IMR-90 (cell line): ENCODE data around the gene CMSS1. TPM values are rescaled to one million over a fixed set of nuclear protein-coding genes. Genes with fewer than 3 reads are reported as not detected.

Experiments
- ATAC-seq: fragments of 200-7000 bp; cut with Tn5 transposase; 2 replicates; pipeline ENCODE4 v1.9.1; 2020; ENCODE audit warnings: low read depth, mild to moderate bottlenecking, moderate library complexity
- BruUV-seq: library from RNA; stranded (reverse); fragments of 400-500 nt; replicated peaks from 2 replicates; lab custom pipeline; 2021; lab: Mats Ljungman, UMichigan
- CTCF ChIA-PET: fragments of 300-600 bp; formaldehyde crosslinking; extraction: SDS; loops from one replicate; lab custom pipeline; 2021; ENCODE audit warnings: antibody characterized with exemption; lab: Yijun Ruan, JAX
- POLR2A ChIA-PET: fragments of 300-600 bp; sonication (Branson Sonifier 250); formaldehyde crosslinking; loops from one replicate; lab custom pipeline; 2022; ENCODE audit warnings: antibody characterized with exemption; ENCODE audit not compliant: unreplicated experiment; lab: Charles Lee
- DNase-seq: peaks from one replicate; pipeline ENCODE4 v3.0.0; 2013
- H2AFZ ChIP-seq: replicated peaks from 2 replicates; pipeline ENCODE3; 2013; ENCODE audit warnings: low read length, mild to moderate bottlenecking; ENCODE audit not compliant: poor library complexity
- H2AK5ac ChIP-seq: 2 replicates; pipeline ENCODE4 v1.6.1; 2013; ENCODE audit warnings: low read depth, low read length, inconsistent platforms
- H2AK9ac ChIP-seq: replicated peaks from 2 replicates; pipeline ENCODE3; 2013; ENCODE audit warnings: mild to moderate bottlenecking, low read depth, low read length, moderate library complexity; ENCODE audit not compliant: poor library complexity
- H2BK120ac ChIP-seq: 2 replicates; pipeline ENCODE4 v1.6.1; 2013; ENCODE audit warnings: low read depth, low read length, inconsistent platforms
- H2BK15ac ChIP-seq: 3 replicates; pipeline ENCODE4 v1.6.1; 2013; ENCODE audit warnings: low read depth, low read length, inconsistent platforms
- H2BK20ac ChIP-seq: 2 replicates; pipeline ENCODE4 v1.6.1; 2013; ENCODE audit warnings: low read depth, mild to moderate bottlenecking, inconsistent platforms, low read length, moderate library complexity
- H2BK5ac ChIP-seq: 2 replicates; pipeline ENCODE4 v1.6.1; 2013; ENCODE audit warnings: mild to moderate bottlenecking, low read depth, low read length, inconsistent platforms; ENCODE audit not compliant: poor library complexity, severe bottlenecking
- H3K14ac ChIP-seq: replicated peaks from 2 replicates; pipeline ENCODE4 v1.6.1; 2013; ENCODE audit warnings: low read depth, low read length, inconsistent platforms
- H3K18ac ChIP-seq: 2 replicates; pipeline ENCODE4 v1.6.1; 2013; ENCODE audit warnings: low read depth, low read length, control low read depth
- H3K23ac ChIP-seq: 2 replicates; pipeline ENCODE4 v1.6.1; 2013; ENCODE audit warnings: low read depth, low read length, inconsistent platforms
- H3K27ac ChIP-seq: 2 replicates; pipeline ENCODE4 v1.5.1; 2013; ENCODE audit warnings: mild to moderate bottlenecking, control low read depth, low read length; ENCODE audit not compliant: insufficient read depth
- H3K27me3 ChIP-seq: 2 replicates; pipeline ENCODE4 v1.6.1; 2013; ENCODE audit warnings: low read length; ENCODE audit not compliant: control insufficient read depth, insufficient read depth
- H3K36me3 ChIP-seq: 2 replicates; pipeline ENCODE4 v1.6.1; 2013; ENCODE audit warnings: low read length, mixed read lengths; ENCODE audit not compliant: control insufficient read depth, insufficient read depth
- H3K4ac ChIP-seq: 2 replicates; pipeline ENCODE4 v1.6.1; 2013; ENCODE audit warnings: low read depth, low read length, inconsistent platforms
- H3K4me1 ChIP-seq: 2 replicates; pipeline ENCODE4 v1.6.1; 2013; ENCODE audit warnings: low read length, mixed read lengths; ENCODE audit not compliant: control insufficient read depth, insufficient read depth
- H3K4me2 ChIP-seq: 2 replicates; pipeline ENCODE4 v1.6.1; 2013; ENCODE audit warnings: low read depth, mild to moderate bottlenecking, control low read depth, low read length, moderate library complexity
- H3K4me3 ChIP-seq: 2 replicates; pipeline ENCODE4 v1.5.1; 2013; ENCODE audit warnings: low read depth, mild to moderate bottlenecking, control low read depth, low read length, moderate library complexity; ENCODE audit not compliant: insufficient read depth
- H3K56ac ChIP-seq: 2 replicates; pipeline ENCODE4 v1.6.1; 2013; ENCODE audit warnings: low read length, inconsistent platforms; ENCODE audit not compliant: insufficient read depth; ENCODE audit errors: extremely low read depth
- H3K79me1 ChIP-seq, 2 experiments: 2 replicates each; pipeline ENCODE4 v1.6.1; 2013; ENCODE audit warnings: low read length in 2 of 2, inconsistent platforms in 1 of 2, low read depth in 1 of 2
- H3K9ac ChIP-seq: 2 replicates; pipeline ENCODE4 v1.6.1; 2013; ENCODE audit warnings: low read depth, low read length, control low read depth
- H3K9me1 ChIP-seq: 2 replicates; pipeline ENCODE4 v1.6.1; 2013; ENCODE audit warnings: low read length, inconsistent platforms; ENCODE audit not compliant: insufficient read depth
- H3K9me3 ChIP-seq: 2 replicates; pipeline ENCODE4 v1.6.1; 2013; ENCODE audit warnings: low read length; ENCODE audit not compliant: control insufficient read depth, insufficient read depth
- H4K20me1 ChIP-seq: 2 replicates; pipeline ENCODE4 v1.6.1; 2013; ENCODE audit warnings: low read length, inconsistent platforms; ENCODE audit not compliant: insufficient read depth
- H4K5ac ChIP-seq: 2 replicates; pipeline ENCODE4 v1.6.1; 2013; ENCODE audit warnings: mild to moderate bottlenecking, low read depth, low read length, control low read depth
- H4K8ac ChIP-seq, 2 experiments: 2 replicates each; pipeline ENCODE4 v1.6.1; 2013; ENCODE audit warnings: low read depth in 2 of 2, low read length in 2 of 2, control low read depth in 1 of 2, inconsistent platforms in 1 of 2
- H4K91ac ChIP-seq: 2 replicates; pipeline ENCODE4 v1.6.1; 2013; ENCODE audit warnings: low read depth, low read length, inconsistent platforms; ENCODE audit not compliant: insufficient read depth
- BHLHE40 ChIP-seq: fragments of 150-350 bp; IDR thresholded peaks from 2 replicates; pipeline ENCODE4 v1.6.1; 2016; ENCODE audit warnings: mild to moderate bottlenecking, low read depth, low read length
- CEBPB ChIP-seq: IDR thresholded peaks from 2 replicates; pipeline ENCODE4 v1.6.1; 2012; ENCODE audit warnings: low read depth, low read length, improper control_type of control experiment
- CHD1 ChIP-seq: IDR thresholded peaks from 2 replicates; pipeline ENCODE4 v1.6.1; 2012; ENCODE audit warnings: low read depth, low read length, improper control_type of control experiment
- FOS ChIP-seq: fragments of 150-350 bp; IDR thresholded peaks from 2 replicates; pipeline ENCODE4 v1.6.1; 2016; ENCODE audit warnings: low read depth, low read length
- MAZ ChIP-seq: IDR thresholded peaks from 2 replicates; pipeline ENCODE4 v1.6.1; 2012; ENCODE audit warnings: low read depth, mild to moderate bottlenecking, low read length, improper control_type of control experiment, moderate library complexity, borderline replicate concordance
- NFE2L2 ChIP-seq: fragments of 150-350 bp; IDR thresholded peaks from 2 replicates; pipeline ENCODE4 v1.6.1; 2016; ENCODE audit warnings: low read depth, mild to moderate bottlenecking, low read length
- RCOR1 ChIP-seq: IDR thresholded peaks from 2 replicates; pipeline ENCODE4 v1.6.1; 2012; ENCODE audit warnings: mild to moderate bottlenecking, low read length, improper control_type of control experiment; ENCODE audit not compliant: insufficient replicate concordance
- SMC3 ChIP-seq: fragments of 150-350 bp; IDR thresholded peaks from 2 replicates; pipeline ENCODE4 v1.6.1; 2016; ENCODE audit warnings: low read depth, mild to moderate bottlenecking, antibody characterized with exemption, low read length, moderate library complexity
- WGBS, 2 experiments: methylation state at CpG; one replicate each; pipeline versions ENCODE4 v1.1.5 to v1.1.7; 2013; ENCODE audit warnings: missing lambda C conversion rate in 2 of 2; ENCODE audit not compliant: insufficient read length in 1 of 2; ENCODE audit errors: extremely low coverage in 2 of 2; 5-methylcytosine and 5-hydroxymethylcytosine counted together
- dilution Hi-C: fragments of 300-500 bp; cut with HindIII; formaldehyde crosslinking; loops from one replicate; pipeline ENCODE4 v1.14.3; 2018; ENCODE audit warnings: low sequenced_read_pairs; ENCODE audit not compliant: unreplicated experiment
- in situ Hi-C: fragments of 300-500 bp; cut with MboI; formaldehyde crosslinking; loops from 3 replicates; pipeline ENCODE4 v1.14.3; 2019; ENCODE audit warnings: low sequenced_read_pairs, inconsistent platforms, mixed read lengths
- intact Hi-C: fragments of 100-400 bp; cut with micrococcal nuclease; formaldehyde crosslinking; loops from 2 replicates; pipeline ENCODE4 v1.10.0; 2022
- polyA plus RNA-seq, 3 experiments: library from polyadenylated mRNA; depleted of rRNA; stranded (reverse); fragments of >200 nt; gene quantifications; 2 replicates each; pipeline ENCODE4 v1.2.3, GENCODE V29; 2012; ENCODE audit warnings: low replicate concordance in 1 of 3
- total RNA-seq: library from RNA; depleted of rRNA; stranded (reverse); fragments of >200 nt; gene quantifications from 2 replicates; pipeline ENCODE4 v1.2.3, GENCODE V29; 2012
- TF ChIP-seq, protein P1 (sequence below): fragments of 150-350 bp; IDR thresholded peaks from 2 replicates; pipeline ENCODE4 v1.6.1; 2017; ENCODE audit warnings: mild to moderate bottlenecking, antibody characterized with exemption, low read length, low read depth
- TF ChIP-seq, protein P2 (sequence below): fragments of 150-350 bp; IDR thresholded peaks from 2 replicates; pipeline ENCODE4 v1.6.1; 2016; ENCODE audit warnings: low read depth, mild to moderate bottlenecking, low read length, moderate library complexity, borderline replicate concordance

The CMSS1 gene
- total and polyA plus RNA-seq, 2 of the 4 experiments (the other 2 are of a cell fraction): 12.5 to 13.6 TPM

DNA sequence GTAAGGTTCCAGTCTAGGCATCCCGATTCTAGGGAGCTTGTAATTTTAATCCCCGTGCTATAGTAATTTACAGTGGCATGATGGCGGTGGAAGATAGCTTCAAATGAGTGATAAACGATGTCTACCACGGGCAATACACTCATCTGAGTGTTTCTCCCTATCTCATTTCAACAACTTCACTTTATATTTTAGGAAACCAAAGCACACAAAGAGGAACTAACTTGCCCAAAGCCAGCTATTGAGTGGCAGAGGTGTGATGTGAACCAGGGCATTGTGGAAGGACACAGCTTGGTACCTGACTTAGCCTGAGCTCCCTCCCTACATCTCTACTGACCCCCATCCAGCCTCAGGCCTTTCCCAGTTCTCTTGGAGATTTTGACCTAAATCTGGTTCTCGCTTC, 313.6 kb downstream of the CMSS1 start:
- in situ Hi-C loops: no loop called here
- no peak overlapping the region for H3K56ac ChIP-seq
- no peak overlapping the region for H3K23ac ChIP-seq
- peaks cover 3% of the 10 kb centered on the region; the same call in 1 of the 2 replicates for H3K9me1 ChIP-seq
- no peaks in the 10 kb centered on the region for H3K27me3 ChIP-seq
- no peak overlapping the region for H2BK15ac ChIP-seq
- H4K91ac ChIP-seq: no peak overlapping the region
- H2BK5ac ChIP-seq: no peak overlapping the region
- H4K20me1 ChIP-seq: no peaks in the 10 kb centered on the region
- H2BK120ac ChIP-seq: no peak overlapping the region
- no peak overlapping the region for H3K14ac ChIP-seq
- no peaks in the 10 kb centered on the region for H3K79me1 ChIP-seq
- no peak for TF ChIP-seq SMC3
- no peak for TF ChIP-seq CEBPB
- no peak for TF ChIP-seq RCOR1
- TF ChIP-seq MAZ: no peak
- TF ChIP-seq NFE2L2: no peak
- no peak for TF ChIP-seq CHD1
- no peak for TF ChIP-seq FOS
- TF ChIP-seq BHLHE40: no peak
- TF ChIP-seq, protein P1, sequence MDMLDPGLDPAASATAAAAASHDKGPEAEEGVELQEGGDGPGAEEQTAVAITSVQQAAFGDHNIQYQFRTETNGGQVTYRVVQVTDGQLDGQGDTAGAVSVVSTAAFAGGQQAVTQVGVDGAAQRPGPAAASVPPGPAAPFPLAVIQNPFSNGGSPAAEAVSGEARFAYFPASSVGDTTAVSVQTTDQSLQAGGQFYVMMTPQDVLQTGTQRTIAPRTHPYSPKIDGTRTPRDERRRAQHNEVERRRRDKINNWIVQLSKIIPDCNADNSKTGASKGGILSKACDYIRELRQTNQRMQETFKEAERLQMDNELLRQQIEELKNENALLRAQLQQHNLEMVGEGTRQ: no peak
- TF ChIP-seq, protein P2, sequence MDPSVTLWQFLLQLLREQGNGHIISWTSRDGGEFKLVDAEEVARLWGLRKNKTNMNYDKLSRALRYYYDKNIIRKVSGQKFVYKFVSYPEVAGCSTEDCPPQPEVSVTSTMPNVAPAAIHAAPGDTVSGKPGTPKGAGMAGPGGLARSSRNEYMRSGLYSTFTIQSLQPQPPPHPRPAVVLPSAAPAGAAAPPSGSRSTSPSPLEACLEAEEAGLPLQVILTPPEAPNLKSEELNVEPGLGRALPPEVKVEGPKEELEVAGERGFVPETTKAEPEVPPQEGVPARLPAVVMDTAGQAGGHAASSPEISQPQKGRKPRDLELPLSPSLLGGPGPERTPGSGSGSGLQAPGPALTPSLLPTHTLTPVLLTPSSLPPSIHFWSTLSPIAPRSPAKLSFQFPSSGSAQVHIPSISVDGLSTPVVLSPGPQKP: no peak
- ChIA-PET POLR2A (no interaction called here), CTCF (no interaction called here)
- H3K9ac ChIP-seq: no peak overlapping the region
- no peak overlapping the region for H3K18ac ChIP-seq
- H3K9me3 ChIP-seq: no peaks in the 10 kb centered on the region
- no peak overlapping the region for H2AK5ac ChIP-seq
- dilution Hi-C loops: no loop called here
- no peak overlapping the region for H4K5ac ChIP-seq
- no peak overlapping the region for H4K8ac ChIP-seq
- H2AK9ac ChIP-seq: no peak overlapping the region
- no peak overlapping the region for H2BK20ac ChIP-seq
- H2AFZ ChIP-seq: no peak overlapping the region
- no peaks in the 10 kb centered on the region for H3K36me3 ChIP-seq
- ATAC-seq: no peak
- H3K4me1 ChIP-seq: no peaks in the 10 kb centered on the region
- no peak overlapping the region for H3K27ac ChIP-seq
- no peak overlapping the region for H3K4me2 ChIP-seq
- DNase-seq: no peak
- no TSS peak for BruUV-seq
- no peak overlapping the region for H3K4ac ChIP-seq
- no CpG with 5 or more reads among the region's 6 CpGs for WGBS, 2 experiments
- H3K4me3 ChIP-seq: no peak overlapping the region
- intact Hi-C loops: no loop called here
